SU-DHL-6 (cell line): ENCODE measurements around the gene SCRT2.

Experiments used
- CTCF ChIP-seq: fragments of 200-600 bp; sonication (generic); IDR thresholded peaks from one replicate; pipeline ENCODE4 v1.5.1; 2017; ENCODE audit warnings: antibody characterized with exemption, mild to moderate bottlenecking, low read length, moderate library complexity; ENCODE audit not compliant: insufficient read depth, poor library complexity, severe bottlenecking
- EZH2phosphoT487 ChIP-seq: fragments of 200-600 bp; sonication (generic), shearing (Covaris generic); conservative IDR thresholded peaks from 2 replicates; pipeline ENCODE4 v1.6.1; 2018; ENCODE audit warnings: mild to moderate bottlenecking, antibody characterized with exemption, low read length, moderate library complexity, mixed read lengths

- no peak for TF ChIP-seq CTCF
- TF ChIP-seq EZH2phosphoT487 = no peak
Observed at GRCh38 chr20:658202-658601, 17.4 kb downstream of the SCRT2 start.
